Superior temporal gyrus (tissue), 1 donor: Measurements from ENCODE around the gene SMIM35.
"Not testable (repeated sequence)": the region's sequence is repeated elsewhere in the genome, so short reads cannot be mapped to it uniquely, and the experiment has no call there.

Experiments used
- DNase-seq: peaks from one replicate; pipeline ENCODE4 v3.0.0-alpha.2; 2016; ENCODE audit errors: extremely low spot score

The SMIM35 gene

GRCh38 chr11:118027694-118028093 lies 59.1 kb downstream of the SMIM35 start:
- no peak for DNase-seq

- DNase-seq: no peak
Measured at GRCh38 chr11:118021146-118021545, 65.6 kb downstream of the SMIM35 start.

GRCh38 chr11:118018401-118018800 lies 68.4 kb downstream of the SMIM35 start:
- no peak for DNase-seq

GRCh38 chr11:118017631-118018315 lies 69.0 kb downstream of the SMIM35 start:
- no peak for DNase-seq

- no peak for DNase-seq
Measured at GRCh38 chr11:118017111-118017510, 69.7 kb downstream of the SMIM35 start.

GRCh38 chr11:118016104-118016503 lies 70.7 kb downstream of the SMIM35 start:
- DNase-seq: no peak

GRCh38 chr11:118015385-118015841 lies 71.3 kb downstream of the SMIM35 start:
- no peak for DNase-seq

- no peak for DNase-seq
Measured at GRCh38 chr11:118014022-118014421, 72.7 kb downstream of the SMIM35 start.

- DNase-seq: no peak
Measured at GRCh38 chr11:118012083-118012669, 74.6 kb downstream of the SMIM35 start.

- no peak for DNase-seq
Measured at GRCh38 chr11:118010738-118011461, 75.9 kb downstream of the SMIM35 start.

GRCh38 chr11:118009864-118010737 lies 76.7 kb downstream of the SMIM35 start:
- no peak for DNase-seq

- no peak for DNase-seq
Measured at GRCh38 chr11:118008271-118008911, 78.4 kb downstream of the SMIM35 start.

GRCh38 chr11:118007563-118008270 lies 79.0 kb downstream of the SMIM35 start:
- not testable (repeated sequence) for DNase-seq

GRCh38 chr11:118007040-118007439 lies 79.7 kb downstream of the SMIM35 start:
- DNase-seq: no peak

GRCh38 chr11:118006153-118006534 lies 80.6 kb downstream of the SMIM35 start:
- DNase-seq: no peak

GRCh38 chr11:118005224-118006152 lies 81.3 kb downstream of the SMIM35 start:
- DNase-seq: no peak

GRCh38 chr11:118004543-118005223 lies 82.1 kb downstream of the SMIM35 start:
- no peak for DNase-seq

- DNase-seq: no peak
Measured at GRCh38 chr11:118003456-118003855, 83.3 kb downstream of the SMIM35 start.
